Activated CD8-positive, alpha-beta memory T cell treated with anti-CD3 and anti-CD28 coated beads, Interleukin-2, amount 50 U/mL, for 4 hours (primary cell): Measurements from ENCODE around the gene IL7R.
"Not testable (repeated sequence)": the region's sequence is repeated elsewhere in the genome, so short reads cannot be mapped to it uniquely, and the experiment has no call there.

Source experiments
- DNase-seq: peaks from one replicate; pipeline ENCODE4 v3.0.0-alpha.2; 2020

IL7R gene

DNA sequence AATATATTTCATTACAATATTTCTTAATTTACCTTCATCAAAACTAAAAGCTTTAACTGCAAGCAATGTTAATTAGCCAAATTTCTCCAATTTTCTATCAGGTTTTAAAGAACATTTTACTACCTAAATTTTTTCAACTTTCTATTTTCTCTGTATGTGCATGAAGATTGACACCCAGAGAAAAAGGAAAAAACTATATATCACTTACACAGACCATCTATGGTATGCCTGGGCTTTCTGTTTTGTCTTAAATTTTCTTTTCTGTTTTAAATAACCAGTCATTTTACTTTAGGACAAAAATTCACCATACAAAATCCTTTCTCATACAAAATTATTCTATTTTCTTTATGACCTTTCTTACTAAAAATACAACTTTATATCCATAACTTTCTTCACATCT lies 13.8 kb upstream of the IL7R start:
- no peak for DNase-seq

DNA sequence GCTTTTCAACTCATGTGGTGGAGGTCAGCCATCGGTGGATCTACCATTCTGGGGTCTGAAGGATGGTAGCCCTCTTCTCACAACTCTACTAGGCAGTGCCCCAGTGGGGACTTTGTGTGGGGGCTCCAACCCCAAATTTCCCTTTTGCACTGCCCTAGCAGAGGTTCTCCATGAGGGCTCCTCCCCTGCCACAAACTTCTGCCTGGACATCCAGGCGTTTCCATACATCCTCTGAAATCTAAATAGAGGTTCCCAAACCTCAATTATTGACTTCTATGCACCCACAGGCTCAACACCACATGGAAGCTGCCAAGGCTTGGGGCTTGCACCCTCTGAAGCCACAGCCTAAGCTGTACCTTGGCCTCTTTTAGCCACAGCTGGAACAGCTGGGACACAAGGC lies 11.2 kb upstream of the IL7R start:
- not testable (repeated sequence) for DNase-seq

DNA sequence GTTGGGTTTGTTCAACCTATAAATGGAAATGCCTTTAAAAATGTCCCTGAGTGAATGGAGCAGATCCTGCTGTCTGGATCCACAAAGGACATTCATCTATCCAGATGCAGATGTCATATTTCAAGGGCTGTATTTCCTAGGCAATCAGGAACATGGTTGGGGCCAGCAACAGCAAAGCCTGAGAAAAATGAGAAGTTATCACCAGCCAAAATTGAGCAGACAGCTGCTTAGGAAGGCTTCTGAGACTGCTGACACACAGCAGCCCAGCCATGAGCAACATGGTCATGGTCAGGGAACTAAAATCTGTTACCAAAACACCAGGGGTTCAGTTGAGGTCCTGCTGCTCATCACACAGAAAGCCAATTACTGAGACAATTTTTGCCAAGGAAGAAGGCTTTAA lies 9.2 kb upstream of the IL7R start:
- no peak for DNase-seq

DNA sequence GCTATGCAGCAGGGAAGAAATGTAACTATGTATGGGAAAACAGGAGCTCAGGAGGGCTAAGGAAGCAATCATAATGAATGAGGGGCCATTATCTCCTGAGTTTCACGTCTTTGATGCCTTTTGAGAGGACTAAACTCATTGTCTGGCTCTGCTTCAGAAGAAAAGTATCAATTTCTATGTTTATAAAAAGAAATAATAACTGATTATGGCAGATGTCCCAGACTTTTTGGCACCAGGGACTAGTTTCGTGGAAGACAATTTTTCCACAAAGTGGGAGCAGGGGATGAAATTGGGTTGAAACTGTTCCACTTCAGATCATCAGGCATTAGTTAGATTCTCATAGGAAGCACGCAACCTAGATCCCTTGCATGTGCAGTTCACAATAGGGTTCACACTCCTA lies 8.7 kb upstream of the IL7R start:
- DNase-seq: no peak

DNA sequence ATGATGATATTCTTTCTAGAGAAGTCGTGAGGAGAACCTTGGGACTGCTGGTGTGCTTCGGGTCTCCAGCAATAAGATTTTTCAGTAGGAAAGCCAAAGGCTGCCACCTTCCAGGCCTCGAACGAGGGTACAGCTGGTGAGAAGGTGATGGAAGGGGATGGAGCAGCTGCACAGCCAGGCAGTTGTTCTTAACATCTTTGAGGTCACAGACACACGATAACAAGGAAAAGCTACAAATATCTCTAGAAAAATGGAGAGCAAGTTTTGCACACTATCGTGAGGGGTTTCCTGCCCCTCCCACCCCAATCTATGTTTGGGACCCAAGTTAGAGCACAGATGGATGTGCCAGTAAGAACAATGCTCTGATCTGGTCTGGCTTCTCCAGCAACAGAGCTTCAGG lies 6.8 kb upstream of the IL7R start:
- DNase-seq: no peak

DNA sequence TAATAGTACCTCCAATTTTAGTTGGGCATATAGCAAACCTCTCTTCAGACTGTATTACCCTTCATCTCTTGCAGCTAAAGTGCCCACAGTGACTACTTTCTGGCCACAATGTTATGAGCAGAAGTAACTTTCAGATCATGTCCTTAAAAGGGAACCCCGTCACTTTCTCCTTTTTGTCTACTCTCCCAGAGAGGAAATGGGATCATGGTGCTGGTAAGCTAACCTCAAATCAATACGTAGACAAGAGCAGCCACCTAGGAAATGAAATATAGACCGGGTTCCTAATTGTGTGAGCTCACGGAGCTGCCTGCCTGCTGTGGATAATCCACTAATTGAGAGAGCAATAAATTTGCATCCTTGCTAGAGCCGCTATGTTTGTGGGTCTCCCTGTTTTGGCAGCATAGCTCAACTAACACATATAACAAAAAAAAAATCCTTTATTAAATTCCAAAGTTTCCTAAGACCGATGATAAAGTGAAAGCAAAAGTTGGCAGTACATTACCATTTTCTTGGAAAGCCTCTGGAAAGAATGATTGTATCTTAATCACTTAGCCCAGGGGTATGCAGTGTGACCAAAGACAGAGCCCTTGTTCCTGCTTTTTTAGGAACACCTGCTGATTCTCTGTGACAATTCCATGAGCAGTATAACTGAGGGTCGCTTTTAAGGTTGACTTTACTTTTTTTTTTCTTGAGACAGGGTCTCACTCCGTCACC lies 5.6 kb upstream of the IL7R start:
- no peak for DNase-seq

DNA sequence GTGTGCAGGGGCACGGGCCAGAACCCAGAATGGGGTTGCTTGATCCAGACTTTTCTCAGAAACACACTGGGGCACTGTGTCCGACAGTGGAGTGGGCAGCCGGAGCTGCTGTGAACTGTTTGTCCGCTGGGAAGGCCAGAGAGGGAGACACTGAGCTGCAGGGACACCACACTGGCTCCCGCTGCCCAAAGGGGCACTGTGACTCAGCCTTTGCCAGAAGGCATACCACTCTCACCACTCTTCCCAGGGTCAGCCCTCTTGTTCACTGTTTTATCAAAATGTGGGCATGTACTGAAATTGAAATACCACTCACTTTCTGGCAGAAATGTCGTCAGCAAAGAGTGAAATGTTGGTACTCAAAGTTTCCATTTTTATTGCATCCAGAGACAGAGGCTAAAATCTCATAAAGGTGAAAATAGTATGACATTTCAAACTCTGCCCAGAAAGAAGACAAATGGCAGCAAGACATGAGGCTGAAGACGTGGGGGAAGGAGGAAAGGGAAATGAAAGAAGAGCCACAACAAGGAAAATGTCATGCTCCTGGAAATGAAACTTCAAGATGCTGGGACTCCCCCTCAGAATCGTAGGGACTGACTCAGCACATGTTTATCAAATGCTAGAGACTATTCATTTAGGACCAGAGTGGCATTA lies 4.5 kb upstream of the IL7R start:
- peak; percentile 45 for DNase-seq

DNA sequence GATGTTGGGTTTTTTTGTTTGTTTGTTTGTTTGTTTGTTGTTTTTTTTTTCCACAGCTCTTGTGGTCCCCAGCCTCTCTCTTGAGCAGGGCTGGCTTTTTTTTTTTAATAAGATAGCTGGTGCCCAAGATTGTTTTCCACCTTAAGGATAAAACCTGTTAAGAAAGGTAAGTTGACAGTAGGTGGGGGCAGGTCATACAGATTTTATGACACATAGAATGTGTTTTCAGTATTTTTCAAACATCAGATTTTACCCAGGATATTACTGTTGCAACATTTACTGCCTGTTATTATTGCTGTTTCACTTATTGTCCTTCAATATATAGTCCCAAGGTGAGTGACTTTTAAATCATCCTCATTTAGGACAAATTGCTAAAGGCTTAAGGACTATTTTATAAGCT lies 3.9 kb upstream of the IL7R start:
- no peak for DNase-seq

DNA sequence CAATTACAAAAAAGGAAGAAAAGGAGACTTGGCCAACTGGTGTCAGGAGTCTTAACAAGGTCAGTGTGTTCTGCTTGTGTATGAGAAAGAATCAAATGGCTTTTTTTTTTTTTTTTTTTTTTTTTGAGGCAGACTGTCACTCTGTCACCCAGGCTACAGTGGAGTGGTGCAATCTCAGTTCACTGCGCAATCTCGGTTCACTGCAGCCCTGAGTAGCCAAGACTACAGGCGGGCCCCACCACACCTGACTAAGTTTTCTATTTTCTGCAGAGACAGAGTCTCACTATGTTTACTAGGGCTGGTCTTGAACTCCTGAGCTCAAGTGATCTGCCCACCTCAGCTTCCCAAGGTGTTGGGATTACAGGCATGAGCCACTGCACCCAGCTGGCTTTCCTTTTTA lies 3.1 kb upstream of the IL7R start:
- peak; percentile 61 for DNase-seq

DNA sequence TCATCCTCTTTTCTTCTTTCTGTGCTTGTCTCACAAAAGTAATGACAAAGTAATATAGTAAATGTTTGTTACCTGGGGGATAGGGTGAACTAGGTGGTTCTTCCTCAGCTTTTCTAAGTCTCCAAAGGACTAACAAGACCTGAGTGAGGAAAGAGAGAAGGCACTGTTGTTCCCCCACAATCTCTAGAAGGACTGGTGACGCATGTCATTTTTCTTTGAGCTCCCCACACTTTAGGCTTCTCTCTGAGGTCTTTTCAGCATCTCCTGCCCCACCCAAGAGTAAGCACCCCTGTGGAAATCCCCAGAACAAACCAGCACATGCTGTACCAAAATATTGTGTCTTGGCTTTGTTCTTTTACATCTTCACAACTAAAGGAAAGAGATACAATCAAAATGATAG lies 2.4 kb upstream of the IL7R start:
- DNase-seq: peak; percentile 60

DNA sequence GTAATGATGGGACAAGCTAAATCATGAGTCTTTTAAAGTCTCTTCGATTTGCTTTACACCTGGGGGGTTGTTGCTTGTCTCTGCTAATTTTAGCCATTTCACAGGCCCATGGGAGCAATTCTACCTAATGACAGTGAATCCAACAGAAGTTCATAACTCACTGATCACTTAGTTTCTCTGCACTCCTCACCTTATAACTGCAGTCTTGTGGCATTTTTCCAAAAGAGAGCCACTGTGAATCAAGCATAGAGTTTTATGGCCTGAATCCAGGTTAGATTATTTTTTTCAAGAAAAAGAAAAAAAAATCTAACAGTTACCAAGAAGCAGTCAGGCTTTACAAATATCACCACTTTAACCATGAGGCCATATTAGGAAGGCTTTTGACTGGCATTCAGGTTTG lies 1.5 kb upstream of the IL7R start:
- DNase-seq: no peak

DNA sequence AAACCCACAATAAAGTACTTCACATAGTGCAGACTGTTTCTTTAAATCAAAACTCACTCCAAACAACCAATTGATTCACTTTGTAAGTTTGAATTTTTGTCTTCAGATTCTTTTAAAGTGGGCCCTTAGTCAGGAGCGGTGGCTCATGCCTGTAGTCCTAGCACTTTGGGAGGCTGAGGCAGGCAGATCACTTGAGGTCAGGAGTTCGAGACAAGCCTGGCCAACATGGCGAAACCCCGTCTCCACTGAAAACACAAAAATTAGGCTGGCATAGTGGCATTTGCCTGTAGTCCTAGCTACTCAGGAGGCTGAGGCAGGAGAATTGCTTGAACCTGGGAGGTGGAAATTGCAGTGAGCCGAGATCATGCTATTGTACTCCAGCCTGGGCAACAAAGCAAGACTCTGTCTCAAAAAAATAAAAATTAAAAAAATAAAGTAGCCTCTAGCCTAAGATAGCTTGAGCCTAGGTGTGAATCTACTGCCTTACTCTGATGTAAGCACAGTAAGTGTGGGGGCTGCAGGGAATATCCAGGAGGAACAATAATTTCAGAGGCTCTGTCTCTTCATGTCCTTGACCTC lies 416 bp upstream of the IL7R start:
- DNase-seq: not testable (repeated sequence)

DNA sequence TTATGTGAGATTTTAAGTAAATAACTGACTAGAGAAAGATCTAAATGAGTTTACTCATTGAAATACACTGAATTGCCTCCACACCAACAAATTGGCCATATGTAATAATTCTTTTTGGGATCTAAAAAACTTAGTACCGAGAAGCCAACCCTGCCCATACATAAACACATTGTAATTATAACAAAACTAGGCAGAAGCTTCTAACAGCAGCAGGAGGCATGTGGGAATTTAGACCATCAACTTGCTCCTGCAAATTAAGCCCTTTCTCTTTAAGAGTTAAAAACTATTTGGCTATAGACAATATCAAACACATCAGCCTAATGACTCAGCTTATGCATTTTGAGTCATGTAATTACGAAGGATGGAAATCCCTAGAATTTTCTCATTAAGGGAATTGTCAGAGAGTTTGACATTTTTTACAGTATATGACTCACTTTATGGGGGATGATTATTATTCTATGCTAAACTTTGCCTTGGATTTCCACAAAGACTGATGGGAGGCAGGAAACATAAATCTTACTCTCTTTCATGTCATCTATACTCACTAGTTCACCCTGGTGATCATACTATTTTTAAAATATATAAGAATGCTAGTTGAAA lies 1.0 kb downstream of the IL7R start:
- no peak for DNase-seq

DNA sequence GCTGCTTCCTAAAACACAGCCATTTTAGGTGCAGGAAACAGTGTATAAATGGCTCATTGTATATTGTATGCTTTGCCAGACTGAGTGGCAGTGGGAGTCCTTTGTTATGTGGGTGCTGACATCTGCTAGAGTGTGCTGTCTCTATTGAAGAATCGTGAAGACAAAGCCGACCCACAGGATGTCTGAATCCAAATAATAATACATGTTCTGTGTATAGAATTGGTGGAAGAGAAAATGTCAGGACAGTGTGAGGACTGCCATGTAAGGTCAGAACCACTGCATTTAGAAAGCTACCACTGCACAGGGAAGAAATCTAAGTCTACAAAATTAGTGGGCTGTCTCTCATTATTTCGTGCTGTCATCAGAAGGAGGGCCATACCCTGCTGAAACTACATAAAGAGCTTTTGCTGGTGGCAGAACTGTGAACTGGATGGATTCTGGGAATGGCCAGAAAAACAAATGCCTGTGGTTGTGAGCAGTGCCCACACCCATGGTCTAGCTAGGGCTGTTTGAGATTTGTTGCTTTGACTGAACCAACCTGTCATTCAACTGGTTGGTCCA lies 2.5 kb downstream of the IL7R start:
- DNase-seq: no peak

DNA sequence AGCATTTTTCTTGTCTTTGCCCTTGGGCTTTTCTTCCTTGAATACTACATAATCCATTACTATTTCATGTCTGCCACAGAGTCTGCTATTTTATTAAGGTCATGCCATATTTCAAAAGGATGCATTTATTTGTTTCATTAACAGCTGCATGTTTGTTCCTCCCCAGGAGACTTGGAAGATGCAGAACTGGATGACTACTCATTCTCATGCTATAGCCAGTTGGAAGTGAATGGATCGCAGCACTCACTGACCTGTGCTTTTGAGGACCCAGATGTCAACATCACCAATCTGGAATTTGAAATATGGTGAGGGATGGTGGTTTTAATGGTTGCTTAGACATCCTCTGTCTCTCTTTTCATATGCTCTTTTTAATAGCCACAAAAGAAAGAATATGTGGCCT lies 4.0 kb downstream of the IL7R start:
- DNase-seq: no peak

DNA sequence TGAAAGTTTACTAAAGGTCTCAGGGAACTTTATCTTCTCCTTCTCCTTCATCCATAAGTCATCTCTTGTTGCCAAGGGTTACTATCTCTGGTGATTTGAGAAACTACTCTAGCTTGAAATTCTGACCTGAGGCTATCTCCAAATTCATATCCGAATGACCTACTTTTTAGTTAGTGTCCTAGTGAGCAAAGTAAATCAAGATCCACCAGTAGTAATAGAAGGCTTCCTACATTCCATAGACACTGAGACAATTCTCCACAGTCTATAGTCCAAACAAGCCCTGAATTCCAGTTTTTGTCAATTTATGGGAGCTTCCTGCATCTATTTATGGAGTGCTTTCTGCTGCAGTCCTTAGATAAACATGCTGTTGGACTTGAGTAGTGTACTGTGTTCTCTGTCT lies 5.0 kb downstream of the IL7R start:
- DNase-seq: no peak

DNA sequence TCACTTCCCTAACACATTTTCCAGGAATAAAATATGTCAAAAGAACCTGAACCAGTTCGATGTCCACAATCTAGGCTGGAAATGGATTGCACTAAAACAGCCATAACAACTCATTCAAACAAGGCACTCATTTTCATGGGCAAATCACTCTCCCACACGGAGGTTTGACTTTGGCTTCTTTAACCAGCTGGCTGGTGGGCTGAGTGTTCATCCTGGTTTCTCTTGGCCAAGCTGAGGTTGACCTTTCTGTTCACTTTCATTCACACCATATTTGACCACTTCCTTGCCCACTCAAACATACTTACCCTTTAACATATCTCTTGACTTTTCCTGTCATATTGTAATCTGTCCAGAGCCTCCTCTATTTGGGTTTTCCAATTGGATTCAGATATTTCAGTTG lies 5.4 kb downstream of the IL7R start:
- DNase-seq: no peak

DNA sequence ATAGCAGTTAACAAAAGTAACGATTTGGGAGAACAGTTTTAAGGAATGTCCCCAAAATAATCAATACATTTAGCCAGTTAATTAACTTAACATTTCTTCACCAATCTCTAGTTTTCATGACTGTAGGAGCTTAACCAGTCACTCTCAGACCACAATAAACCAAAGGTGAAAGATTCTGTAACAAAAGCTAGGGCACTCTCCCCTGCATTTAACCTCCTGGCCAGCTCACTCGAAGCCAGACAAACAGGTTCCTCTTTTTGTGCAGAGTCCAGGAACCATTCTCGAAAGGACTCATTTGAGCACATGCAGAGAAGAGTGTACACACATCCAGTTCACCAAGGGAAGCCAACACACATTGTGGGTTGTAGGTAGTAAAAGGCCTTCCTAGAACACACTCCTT lies 6.5 kb downstream of the IL7R start:
- DNase-seq: no peak

DNA sequence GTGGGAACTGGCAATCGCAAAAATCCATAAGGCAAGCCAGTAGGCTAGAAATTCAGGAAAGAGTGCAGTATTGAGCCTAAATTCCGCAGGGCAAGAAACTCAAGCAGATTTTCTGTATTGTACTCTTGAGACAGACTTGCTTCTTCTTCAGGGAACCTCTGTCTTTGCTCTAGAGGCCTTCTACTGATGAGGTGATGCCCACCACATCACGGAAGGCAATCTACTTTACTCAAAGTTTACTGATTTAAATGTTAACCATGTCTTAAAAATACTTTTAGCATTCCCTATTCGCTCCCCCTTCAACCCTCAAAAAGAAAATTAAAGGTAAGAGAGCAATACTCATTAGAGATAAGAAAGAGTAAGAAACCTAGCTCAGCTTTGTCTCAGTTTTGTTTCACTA lies 11.3 kb downstream of the IL7R start:
- DNase-seq: no peak

DNA sequence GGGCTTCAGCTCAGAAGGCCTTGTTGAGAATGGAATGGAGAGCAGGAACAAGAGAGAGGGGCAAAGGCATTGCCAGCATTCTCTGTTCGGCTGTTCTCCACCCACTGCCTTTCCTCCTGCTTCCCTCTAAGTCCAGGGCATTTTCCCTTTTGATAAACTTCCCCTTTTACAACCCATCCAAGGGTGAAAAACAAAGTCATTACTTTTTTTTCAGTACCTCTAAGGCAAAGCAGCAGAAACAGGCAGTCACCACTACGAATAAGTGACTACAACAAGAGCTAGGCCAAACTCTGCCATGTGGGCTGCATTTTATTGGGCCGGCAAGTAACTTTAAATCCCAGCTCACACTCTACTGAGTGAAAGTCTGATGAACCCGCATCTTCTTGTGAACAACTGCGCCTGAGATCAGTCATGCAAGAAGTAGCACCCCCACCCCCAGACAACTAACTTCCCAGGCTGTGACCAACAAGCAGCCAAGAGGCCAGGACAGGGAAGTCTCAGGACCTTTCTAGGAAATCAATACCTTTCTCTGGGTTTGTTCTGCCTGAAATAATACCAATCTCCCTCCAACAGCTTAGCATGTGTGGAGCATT lies 13.1 kb downstream of the IL7R start:
- DNase-seq: no peak

DNA sequence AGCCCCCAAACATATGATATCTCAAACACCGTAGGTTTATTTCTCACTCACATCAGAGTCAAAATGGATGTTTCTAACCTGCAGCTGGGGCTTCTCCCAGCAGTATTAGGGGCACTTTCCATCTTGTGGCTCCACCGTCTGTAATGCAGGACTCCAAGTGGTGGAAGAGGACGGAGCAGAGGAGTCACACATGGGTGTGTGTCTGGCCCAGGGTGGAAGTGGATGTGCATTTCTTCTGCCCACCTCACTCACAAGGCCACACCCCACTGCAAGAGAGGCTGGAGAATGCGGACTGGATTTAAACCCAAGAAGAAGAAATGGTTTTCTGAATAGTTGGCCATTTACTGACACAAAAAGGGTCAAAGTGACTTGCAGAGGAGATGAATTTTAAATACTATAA lies 13.9 kb downstream of the IL7R start:
- DNase-seq: no peak

DNA sequence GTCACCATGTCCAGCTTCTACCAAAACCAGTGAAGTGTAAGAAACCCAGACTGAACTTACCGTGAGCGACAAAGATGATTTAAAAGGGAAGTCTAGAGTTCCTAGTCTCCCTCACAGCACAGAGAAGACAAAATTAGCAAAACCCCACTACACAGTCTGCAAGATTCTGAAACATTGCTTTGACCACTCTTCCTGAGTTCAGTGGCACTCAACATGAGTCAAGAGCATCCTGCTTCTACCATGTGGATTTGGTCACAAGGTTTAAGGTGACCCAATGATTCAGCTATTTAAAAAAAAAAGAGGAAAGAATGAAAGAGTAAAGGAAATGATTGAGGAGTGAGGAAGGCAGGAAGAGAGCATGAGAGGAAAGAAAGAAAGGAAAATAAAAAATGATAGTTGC lies 19.8 kb downstream of the IL7R start:
- DNase-seq: no peak

DNA sequence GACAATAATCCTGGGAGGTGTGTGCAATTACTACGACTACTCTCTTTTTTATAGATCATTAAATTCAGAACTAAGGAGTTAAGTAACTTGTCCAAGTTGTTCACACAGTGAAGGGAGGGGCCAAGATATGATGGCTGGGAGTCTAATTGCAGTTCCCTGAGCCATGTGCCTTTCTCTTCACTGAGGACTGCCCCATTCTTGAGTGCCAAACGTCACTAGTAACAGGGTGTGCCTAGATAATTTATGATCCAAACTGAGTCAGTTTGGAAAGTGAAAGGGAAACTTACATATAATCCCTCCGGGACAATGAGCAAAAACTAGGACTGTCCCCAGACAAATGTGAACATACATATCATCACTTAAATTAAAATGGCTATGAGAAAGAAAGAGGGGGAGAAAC lies 20.2 kb downstream of the IL7R start:
- DNase-seq: no peak

DNA sequence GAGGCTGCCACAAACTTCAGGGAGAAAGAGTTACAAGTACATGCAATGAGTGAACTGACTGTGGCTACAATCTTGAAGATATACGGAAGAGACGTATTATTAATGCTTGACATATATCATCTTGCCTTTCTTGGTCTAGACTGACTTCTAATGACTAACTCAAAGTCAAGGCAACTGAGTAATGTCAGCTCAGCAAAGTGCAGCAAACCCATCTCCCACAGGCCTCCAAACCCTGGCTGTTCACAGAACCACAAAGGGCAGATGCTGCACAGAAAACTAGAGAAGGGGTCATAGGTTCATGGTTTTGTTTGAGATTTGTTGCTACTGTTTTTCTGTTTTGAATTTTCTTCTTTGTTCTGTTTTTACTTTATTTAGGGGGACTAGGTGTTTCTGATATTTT lies 21.0 kb downstream of the IL7R start:
- no peak for DNase-seq
